VCaP (cell line): Measurements from ENCODE around the gene SLC17A4.
A peak's percentile ranks its signal among the peaks of the same experiment; 100 is the strongest.

Source experiments
- H3K27ac ChIP-seq: fragments of 450-650 bp; 2 replicates; pipeline ENCODE4 v1.5.1; 2017
- TF ChIP-seq, protein P1 (sequence below): fragments of 450-650 bp; conservative IDR thresholded peaks from 2 replicates; pipeline ENCODE4 v1.5.1; 2017; ENCODE audit warnings: mild to moderate bottlenecking, moderate library complexity

SLC17A4 gene

DNA sequence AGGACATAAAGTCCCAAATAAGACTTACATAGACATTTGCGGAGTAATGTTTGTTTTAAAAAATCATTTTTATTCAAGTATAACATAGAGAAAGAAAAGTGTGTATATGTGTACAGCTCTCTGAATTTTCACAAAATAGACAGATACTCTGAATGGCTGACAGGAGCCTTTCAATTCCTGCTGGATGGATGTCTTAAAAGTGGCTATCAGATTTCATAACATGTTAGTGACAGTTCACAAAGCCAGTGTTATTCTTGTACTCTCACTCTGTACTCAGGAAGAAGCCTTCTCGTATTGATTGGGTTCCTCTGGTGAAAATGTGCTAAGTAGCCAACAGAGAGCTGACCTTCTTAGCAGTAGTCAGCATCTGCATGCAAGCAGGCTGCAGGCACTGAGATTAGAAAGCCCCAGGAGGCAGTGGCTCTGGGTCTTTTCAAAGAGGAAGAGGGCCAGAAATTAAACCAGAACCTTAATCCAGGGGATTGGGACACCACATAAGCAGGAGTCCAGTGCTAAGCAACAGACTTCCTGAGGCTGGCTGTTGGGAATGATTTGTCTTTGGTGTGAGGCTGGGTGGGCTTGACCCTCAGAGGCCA lies 19.7 kb downstream of the SLC17A4 start:
- no peak overlapping the region for H3K27ac ChIP-seq
- TF ChIP-seq, protein P1, sequence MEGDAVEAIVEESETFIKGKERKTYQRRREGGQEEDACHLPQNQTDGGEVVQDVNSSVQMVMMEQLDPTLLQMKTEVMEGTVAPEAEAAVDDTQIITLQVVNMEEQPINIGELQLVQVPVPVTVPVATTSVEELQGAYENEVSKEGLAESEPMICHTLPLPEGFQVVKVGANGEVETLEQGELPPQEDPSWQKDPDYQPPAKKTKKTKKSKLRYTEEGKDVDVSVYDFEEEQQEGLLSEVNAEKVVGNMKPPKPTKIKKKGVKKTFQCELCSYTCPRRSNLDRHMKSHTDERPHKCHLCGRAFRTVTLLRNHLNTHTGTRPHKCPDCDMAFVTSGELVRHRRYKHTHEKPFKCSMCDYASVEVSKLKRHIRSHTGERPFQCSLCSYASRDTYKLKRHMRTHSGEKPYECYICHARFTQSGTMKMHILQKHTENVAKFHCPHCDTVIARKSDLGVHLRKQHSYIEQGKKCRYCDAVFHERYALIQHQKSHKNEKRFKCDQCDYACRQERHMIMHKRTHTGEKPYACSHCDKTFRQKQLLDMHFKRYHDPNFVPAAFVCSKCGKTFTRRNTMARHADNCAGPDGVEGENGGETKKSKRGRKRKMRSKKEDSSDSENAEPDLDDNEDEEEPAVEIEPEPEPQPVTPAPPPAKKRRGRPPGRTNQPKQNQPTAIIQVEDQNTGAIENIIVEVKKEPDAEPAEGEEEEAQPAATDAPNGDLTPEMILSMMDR: no peak

DNA sequence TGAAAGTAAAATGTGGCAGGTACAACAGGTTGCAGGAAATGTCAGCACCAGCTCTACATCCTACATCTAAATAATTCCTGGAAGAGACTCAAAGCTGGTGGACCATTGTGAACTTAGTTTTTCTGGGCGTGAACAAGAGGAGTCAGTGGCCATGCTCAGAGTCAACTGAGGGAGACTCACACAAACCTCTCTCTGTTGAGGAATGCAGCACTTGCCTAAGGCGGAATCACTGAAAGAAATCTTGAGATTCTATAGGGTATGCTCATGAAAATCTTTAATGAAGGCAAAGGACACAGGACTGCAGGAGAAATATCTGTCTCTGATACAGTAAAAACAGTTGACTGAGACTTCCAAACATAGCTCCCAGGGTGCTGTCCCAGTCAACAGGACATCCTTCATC lies 22.5 kb downstream of the SLC17A4 start:
- TF ChIP-seq, protein P1: no peak
- no peak overlapping the region for H3K27ac ChIP-seq

DNA sequence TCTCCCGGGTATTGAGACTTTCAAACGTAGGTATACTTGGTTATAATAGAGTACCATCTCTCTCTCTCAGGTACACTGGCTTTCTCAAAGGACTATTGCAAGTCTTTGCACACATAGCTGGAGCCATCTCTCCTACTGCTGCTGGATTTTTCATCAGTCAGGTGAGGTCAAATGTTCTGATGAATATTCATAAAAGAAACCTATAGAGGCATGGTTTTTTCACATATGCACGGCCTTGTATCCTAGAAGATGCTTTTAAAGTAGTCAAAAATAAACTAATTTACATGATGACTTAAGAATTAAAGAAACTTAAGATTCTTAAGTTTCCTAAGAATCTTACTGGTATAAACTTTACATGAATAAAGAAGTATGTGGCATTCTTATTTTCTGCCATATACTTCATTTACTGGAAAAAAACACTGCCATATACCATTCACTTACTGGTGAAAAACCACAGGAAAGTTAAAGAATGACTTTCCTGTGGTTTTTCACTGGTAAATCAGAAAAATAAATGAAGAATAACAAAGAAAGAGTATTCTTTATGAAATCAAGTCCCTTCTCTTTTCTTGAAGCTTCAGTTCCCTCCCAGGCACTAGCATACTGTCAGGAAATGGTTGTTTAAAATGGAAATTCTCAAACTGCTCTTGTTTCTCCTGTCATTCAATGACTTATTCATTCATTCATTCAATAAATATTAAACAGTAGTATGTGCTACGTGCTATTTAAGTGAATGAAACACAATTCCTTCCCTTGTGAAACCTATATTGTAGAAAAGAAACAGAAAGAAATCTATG lies 23.5 kb downstream of the SLC17A4 start:
- H3K27ac ChIP-seq: no peak overlapping the region
- TF ChIP-seq, protein P1: no peak

DNA sequence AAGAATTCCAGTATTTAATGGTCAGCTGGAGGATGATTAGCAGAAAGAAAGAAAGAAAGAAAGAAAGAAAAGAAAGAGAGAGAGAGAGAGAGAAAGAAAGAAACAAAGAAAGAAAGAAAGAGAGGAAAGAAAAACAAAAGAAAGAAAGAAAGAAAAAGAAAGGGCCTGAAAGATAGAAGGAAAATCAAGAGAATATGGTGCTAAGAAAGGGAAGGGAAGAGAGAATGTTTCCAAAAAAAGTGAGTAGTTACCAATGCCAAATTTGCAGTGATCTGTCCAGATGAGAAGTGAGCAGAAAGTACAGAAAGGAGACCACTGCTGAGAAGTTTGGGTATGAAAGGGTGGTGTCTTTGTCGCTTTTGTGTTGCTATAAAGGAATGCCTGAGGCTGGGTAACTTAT lies 26.6 kb downstream of the SLC17A4 start:
- H3K27ac ChIP-seq: no peak overlapping the region
- TF ChIP-seq, protein P1: no peak

DNA sequence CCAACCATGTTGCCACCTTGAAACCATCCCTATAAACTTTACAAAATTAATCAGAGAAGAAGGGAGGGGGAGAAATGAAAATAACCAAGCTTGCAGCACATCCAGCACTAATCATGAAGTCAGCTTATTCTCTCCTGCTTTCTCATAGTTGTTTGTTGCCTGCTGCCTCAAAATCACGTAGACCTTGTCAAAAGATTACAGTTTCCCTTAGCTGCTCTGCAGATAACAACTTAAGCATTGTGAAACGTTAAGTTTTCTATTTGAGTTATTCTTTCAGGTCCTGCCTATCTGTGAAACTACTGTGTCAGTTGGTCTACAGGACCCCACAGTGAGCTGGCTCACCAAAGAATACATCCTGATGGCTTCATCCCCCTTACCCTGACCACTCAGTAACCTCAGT lies 32.9 kb downstream of the SLC17A4 start:
- H3K27ac ChIP-seq: no peak overlapping the region

DNA sequence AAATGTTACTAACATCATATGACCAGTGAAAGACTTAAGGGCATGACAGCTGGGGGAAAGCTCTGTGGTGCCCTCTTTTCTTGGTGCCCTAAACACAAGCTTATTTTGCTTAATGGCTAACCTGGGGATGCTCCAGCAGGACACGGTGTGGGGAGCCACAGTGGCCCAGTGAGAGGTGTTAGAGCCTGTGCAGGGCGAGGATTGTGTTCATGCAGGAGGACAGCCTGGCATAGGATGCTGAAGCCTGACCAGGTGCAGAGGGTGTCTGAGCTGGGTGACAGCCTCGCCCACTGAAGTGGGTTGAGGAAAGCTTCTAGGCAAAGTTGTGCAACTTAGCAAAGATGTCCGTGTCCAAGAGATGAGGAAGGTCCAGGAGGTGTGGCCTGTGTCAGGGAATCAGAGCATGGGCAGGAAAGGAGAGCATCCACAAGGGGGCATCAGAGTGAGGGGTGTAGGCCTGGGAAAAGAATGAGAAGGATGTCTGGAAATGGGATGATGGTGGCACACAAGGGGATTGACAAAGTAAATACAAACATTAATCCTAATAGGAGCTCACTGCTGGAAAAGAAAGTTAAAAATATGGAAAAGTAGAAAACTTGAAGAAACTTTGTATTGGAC lies 33.9 kb downstream of the SLC17A4 start:
- H3K27ac ChIP-seq: no peak overlapping the region
- TF ChIP-seq, protein P1: peak; percentile 62

More for the DNA sequence above, 32.9 kb downstream of the SLC17A4 start:
- TF ChIP-seq, protein P1: no peak

DNA sequence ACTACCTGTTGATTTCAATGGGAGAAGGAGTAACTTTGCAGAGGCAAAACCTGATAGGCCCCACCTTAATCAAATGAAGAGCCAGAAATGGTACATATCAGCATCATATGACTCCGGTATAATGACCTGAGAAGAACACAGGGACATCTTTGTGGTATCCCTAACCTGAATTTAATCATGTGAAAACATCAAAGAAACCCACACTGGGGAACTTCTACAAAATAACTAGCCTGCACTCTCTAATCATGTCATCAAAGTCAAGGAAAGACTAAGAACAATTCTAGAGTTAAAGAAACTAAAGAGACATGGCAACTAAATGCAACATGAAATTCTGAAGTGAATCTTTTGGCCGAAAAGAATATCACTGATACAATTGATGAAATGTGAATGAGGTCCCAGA lies 34.9 kb downstream of the SLC17A4 start:
- TF ChIP-seq, protein P1: no peak
- H3K27ac ChIP-seq: no peak overlapping the region
